Colon (tissue), 2 donors: ENCODE measurements around the gene MTARC2.

ENCODE experiments used
- FAIRE-seq: peaks from 2 replicates; lab custom pipeline; 2012; peaks lifted over from hg19 to GRCh38; lab: Jason Lieb, UNC
- donor health status: control.
- donor health status: control.

The MTARC2 gene

GRCh38 chr1:220828179-220828490 lies 80.0 kb downstream of the MTARC2 start:
- no peak for FAIRE-seq

GRCh38 chr1:220828950-220829586 lies 80.9 kb downstream of the MTARC2 start:
- FAIRE-seq = no peak

DNA sequence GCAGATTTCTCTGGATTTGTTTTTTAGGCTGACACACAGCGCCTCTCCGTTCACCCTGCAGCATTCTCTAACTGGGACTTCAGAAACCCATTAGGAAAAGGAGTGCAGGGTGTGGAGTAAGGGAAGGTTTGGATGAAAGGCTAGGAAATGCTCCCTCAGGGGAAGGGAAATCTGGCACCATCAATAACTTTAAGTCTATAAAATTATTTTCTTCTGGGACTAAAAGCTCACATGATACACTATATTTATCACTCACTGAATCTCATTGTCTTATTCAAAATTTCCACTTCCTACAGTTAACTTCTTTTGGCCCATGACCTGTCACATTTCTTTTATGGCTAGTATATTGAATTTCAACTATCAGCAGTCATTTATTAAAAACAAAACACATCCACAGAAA lies 85.3 kb downstream of the MTARC2 start:
- no peak for FAIRE-seq
